PFSK-1 (cell line): ENCODE results near the gene CACNA1H.

Experiments used
- POLR2AphosphoS5 ChIP-seq: IDR thresholded peaks from 2 replicates; pipeline ENCODE4 v1.6.1; 2012; ENCODE audit warnings: low read depth, mild to moderate bottlenecking, control low read depth, low read length, moderate library complexity
- SIN3A ChIP-seq: IDR thresholded peaks from 2 replicates; pipeline ENCODE4 v1.6.1; 2012; ENCODE audit warnings: mild to moderate bottlenecking, low read length, moderate library complexity, borderline replicate concordance; ENCODE audit not compliant: insufficient read depth

DNA sequence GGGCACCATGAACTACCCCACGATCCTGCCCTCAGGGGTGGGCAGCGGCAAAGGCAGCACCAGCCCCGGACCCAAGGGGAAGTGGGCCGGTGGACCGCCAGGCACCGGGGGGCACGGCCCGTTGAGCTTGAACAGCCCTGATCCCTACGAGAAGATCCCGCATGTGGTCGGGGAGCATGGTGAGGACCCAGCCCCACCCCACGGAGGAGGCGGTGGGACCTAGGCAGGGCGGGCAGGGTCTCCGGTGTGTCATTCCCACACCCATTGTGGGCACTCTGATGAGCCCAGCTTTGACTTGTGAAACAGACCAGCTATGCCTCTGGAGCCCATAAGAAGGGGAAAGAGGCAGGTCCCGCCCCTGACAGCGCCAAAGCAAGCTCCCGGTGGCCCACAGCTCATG is 49.4 kb downstream of the CACNA1H start:
- TF ChIP-seq POLR2AphosphoS5 (no peak), SIN3A (no peak)
